ENCODE data around the gene NFIC. TPM values are rescaled to one million over a fixed set of nuclear protein-coding genes. Genes with fewer than 3 reads are reported as not detected.
A peak's percentile ranks its signal among the peaks of the same experiment; 100 is the strongest.
"Not testable (repeated sequence)": the region's sequence is repeated elsewhere in the genome, so short reads cannot be mapped to it uniquely, and the experiment has no call there.

Gene NFIC
- polyA plus RNA-seq, 2 donors: 15.4 to 48.1 TPM

DNA sequence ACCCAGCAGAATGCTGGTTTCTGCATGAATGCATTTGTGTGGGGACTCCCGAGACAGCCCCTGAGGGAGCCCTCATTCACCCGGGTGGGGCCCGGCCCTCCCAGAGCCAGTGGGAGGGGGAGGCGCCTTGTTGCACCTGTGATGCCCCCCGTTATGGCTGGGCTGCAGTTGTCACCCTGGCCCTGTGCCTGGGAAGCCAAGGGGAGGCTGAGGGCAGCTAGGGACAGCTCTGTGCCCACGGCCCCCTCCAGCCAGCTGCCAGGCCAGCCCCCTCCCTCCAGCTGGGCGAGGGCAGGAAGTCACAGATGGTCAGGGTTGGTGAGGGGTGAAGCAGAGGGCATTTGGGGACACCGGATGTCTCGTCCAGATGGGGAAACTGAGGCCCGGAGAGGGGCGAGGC lies 26.1 kb downstream of the NFIC start:
- Histone ChIP-seq H3K27ac (ENCODE audit: low read depth in 2 of 2, low read length in 1 of 2) (peak overlapping the region in 1 of 2 donors; percentile 31), H3K9me3 (ENCODE audit: control insufficient read depth in 2 of 2, insufficient read depth in 1 of 2, low read depth in 1 of 2, low read length in 1 of 2) (no peaks in the 10 kb centered on the region), H3K4me3 (ENCODE audit: low read depth in 1 of 2, low read length in 2 of 2) (no peak overlapping the region), H3K27me3 (ENCODE audit: control insufficient read depth in 1 of 2, insufficient read depth in 2 of 2, low read length in 2 of 2) (no peaks in the 10 kb centered on the region), H3K36me3 (ENCODE audit: control insufficient read depth in 2 of 2, insufficient read depth in 2 of 2, low read length in 1 of 2) (peaks cover 0 to 13% of the 10 kb centered on the region in 2 donors), H3K4me1 (ENCODE audit: control insufficient read depth in 2 of 2, insufficient read depth in 2 of 2, low read length in 1 of 2) (peaks cover 9 to 11% of the 10 kb centered on the region in 2 donors)
- 65 to 72% methylated on average over 11 of the region's 11 CpGs for WGBS, 2 donors

DNA sequence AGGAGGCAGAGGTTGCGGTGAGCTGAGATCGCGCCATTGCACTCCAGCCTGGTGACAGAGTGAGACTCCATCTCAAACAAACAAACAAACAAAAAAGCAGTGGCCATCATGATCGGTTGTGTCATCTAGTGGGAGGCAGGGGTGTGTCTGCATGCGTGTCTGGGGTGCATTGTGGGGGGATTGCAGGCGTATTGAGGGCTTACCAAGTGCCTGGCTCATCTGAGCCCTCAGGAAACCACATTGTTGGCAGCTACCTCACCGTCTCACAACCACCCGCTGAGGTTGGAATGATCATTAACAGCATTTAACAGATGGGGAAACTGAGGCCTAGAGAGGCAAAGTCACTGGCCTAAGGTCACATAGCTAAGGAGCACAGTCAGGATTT lies 30.5 kb downstream of the NFIC start:
- Histone ChIP-seq H3K36me3 (ENCODE audit: control insufficient read depth in 2 of 2, insufficient read depth in 2 of 2, low read length in 1 of 2) (peaks cover 0 to 11% of the 10 kb centered on the region in 2 donors), H3K27ac (ENCODE audit: low read depth in 2 of 2, low read length in 1 of 2) (peak overlapping the region; percentile 93 to 99), H3K27me3 (ENCODE audit: control insufficient read depth in 1 of 2, insufficient read depth in 2 of 2, low read length in 2 of 2) (no peaks in the 10 kb centered on the region), H3K4me1 (ENCODE audit: control insufficient read depth in 2 of 2, insufficient read depth in 2 of 2, low read length in 1 of 2) (peaks cover 7 to 23% of the 10 kb centered on the region in 2 donors), H3K9me3 (ENCODE audit: control insufficient read depth in 2 of 2, insufficient read depth in 1 of 2, low read depth in 1 of 2, low read length in 1 of 2) (no peaks in the 10 kb centered on the region), H3K4me3 (ENCODE audit: low read depth in 1 of 2, low read length in 2 of 2) (no peak overlapping the region)
- WGBS, 2 donors: 59 to 68% methylated on average over 8 of the region's 8 CpGs

DNA sequence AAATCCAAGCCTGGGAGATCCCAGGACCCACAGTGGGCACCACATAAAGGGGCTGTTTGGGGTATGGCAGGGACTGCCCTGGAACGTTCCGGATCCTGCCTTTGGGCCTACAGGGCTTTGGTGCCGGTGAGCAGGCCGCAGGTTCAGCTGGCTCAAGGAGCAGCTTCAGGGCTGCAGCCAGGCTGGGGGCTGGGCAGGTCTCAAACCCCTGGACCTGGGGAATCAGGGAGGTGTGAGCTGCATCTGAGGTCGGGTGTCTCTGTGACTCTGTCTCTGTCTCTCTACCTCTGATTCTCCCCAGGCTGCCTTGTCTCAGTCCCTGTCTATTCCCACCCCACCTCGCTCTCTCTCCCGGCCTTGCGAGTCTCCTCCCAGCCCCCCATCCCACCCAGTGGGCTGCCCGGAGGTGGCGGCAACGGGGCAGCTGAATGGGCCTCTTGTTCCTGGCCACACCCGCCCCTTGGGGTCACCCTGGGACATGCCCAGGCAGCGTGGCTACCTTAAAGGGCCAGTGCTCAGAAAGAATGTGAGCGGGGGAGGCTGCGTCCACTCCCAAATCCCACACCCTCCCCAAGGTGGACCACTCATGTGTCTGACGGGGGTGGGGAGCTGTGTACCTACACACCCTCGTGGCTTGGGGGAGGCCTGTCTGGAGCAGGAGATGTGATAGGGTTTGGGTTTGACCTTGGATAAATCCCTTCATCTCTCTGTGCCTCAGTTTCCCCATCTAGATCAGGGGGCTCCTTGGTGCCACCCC lies 31.1 kb downstream of the NFIC start:
- no peak overlapping the region for H3K4me3 ChIP-seq (ENCODE audit: low read depth in 1 of 2, low read length in 2 of 2)
- H3K27ac ChIP-seq (ENCODE audit: low read depth in 2 of 2, low read length in 1 of 2): peak overlapping the region; percentile 93 to 99
- H3K4me1 ChIP-seq (ENCODE audit: control insufficient read depth in 2 of 2, insufficient read depth in 2 of 2, low read length in 1 of 2): peaks cover 7 to 23% of the 10 kb centered on the region in 2 donors

DNA sequence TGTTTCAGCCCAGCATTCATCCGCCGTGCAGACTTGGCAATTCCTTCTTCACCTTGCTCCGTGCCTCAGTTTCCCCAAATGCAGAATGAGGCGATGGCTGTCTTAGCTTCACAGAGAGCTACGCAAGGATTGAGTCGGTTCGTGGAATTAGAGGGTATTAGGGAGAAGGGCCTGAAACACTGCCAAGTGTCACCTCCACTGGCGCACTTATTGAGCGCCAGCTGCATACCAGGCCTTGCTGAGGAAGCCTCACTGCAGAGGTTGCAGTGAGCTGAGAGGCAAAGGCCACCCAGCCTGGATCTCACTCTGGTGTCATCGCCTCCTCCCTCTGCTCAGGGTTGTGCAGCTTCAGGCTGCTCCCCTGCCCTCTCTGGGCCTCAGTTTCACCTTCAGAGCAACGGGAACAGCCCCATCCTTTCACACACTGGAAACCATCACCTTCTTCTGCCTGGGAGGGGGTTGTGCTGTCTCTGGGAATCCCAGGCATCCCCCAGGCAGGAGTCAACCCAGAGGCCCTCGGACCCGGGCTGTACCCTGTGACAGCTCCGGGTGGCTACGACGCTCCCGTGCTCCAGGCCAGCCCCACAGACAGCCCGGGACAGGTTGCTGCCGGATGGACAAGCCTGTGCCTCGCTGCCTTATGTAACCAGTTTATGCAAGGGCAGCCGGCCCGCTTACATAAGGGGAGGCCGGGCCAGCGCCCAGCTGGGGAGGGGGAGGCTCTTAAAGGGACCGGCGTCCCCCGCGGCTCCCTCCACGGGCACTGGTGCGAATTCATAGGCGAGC lies 31.9 kb downstream of the NFIC start:
- 36 to 38% methylated on average over 31 of the region's 31 CpGs for WGBS, 2 donors
- H3K27ac ChIP-seq (ENCODE audit: low read depth in 2 of 2, low read length in 1 of 2): peak overlapping the region; percentile 93 to 99
- peaks cover 7 to 27% of the 10 kb centered on the region in 2 donors for H3K4me1 ChIP-seq (ENCODE audit: control insufficient read depth in 2 of 2, insufficient read depth in 2 of 2, low read length in 1 of 2)
- peaks cover 0 to 5% of the 10 kb centered on the region in 2 donors for H3K36me3 ChIP-seq (ENCODE audit: control insufficient read depth in 2 of 2, insufficient read depth in 2 of 2, low read length in 1 of 2)
- H3K9me3 ChIP-seq (ENCODE audit: control insufficient read depth in 2 of 2, insufficient read depth in 1 of 2, low read depth in 1 of 2, low read length in 1 of 2): no peaks in the 10 kb centered on the region
- H3K27me3 ChIP-seq (ENCODE audit: control insufficient read depth in 1 of 2, insufficient read depth in 2 of 2, low read length in 2 of 2): no peaks in the 10 kb centered on the region
- peak overlapping the region in 1 of 2 donors; percentile 28 for H3K4me3 ChIP-seq (ENCODE audit: low read depth in 1 of 2, low read length in 2 of 2)

More for the DNA sequence above, 31.1 kb downstream of the NFIC start:
- WGBS, 2 donors: 29 to 38% methylated on average over 17 of the region's 17 CpGs
- H3K9me3 ChIP-seq (ENCODE audit: control insufficient read depth in 2 of 2, insufficient read depth in 1 of 2, low read depth in 1 of 2, low read length in 1 of 2): no peaks in the 10 kb centered on the region
- peaks cover 0 to 9% of the 10 kb centered on the region in 2 donors for H3K36me3 ChIP-seq (ENCODE audit: control insufficient read depth in 2 of 2, insufficient read depth in 2 of 2, low read length in 1 of 2)
- no peaks in the 10 kb centered on the region for H3K27me3 ChIP-seq (ENCODE audit: control insufficient read depth in 1 of 2, insufficient read depth in 2 of 2, low read length in 2 of 2)

DNA sequence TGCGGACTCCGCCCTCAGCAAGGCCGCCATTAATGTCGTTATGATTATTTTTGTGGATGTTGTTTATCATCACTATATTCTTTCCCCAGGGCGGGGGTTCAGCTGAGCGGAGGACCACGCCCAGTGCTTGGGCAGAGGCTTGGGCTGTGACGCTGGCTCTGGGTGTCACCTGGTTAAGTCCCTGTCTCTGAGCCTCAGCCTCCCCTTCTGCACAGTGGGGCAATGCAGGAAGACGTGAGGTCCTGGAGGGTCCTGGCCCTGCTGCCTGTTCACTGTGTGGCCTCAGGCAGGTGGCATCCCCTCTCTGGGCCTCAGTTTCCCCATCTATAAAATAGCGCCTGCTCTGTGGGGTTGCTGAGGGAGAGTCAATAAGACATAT lies 32.5 kb downstream of the NFIC start:
- no peaks in the 10 kb centered on the region for H3K9me3 ChIP-seq (ENCODE audit: control insufficient read depth in 2 of 2, insufficient read depth in 1 of 2, low read depth in 1 of 2, low read length in 1 of 2)
- H3K27ac ChIP-seq (ENCODE audit: low read depth in 2 of 2, low read length in 1 of 2): peak overlapping the region; percentile 93 to 99
- H3K36me3 ChIP-seq (ENCODE audit: control insufficient read depth in 2 of 2, insufficient read depth in 2 of 2, low read length in 1 of 2): peaks cover 0 to 5% of the 10 kb centered on the region in 2 donors
- H3K27me3 ChIP-seq (ENCODE audit: control insufficient read depth in 1 of 2, insufficient read depth in 2 of 2, low read length in 2 of 2): no peaks in the 10 kb centered on the region
- no peak overlapping the region for H3K4me3 ChIP-seq (ENCODE audit: low read depth in 1 of 2, low read length in 2 of 2)
- H3K4me1 ChIP-seq (ENCODE audit: control insufficient read depth in 2 of 2, insufficient read depth in 2 of 2, low read length in 1 of 2): peaks cover 7 to 30% of the 10 kb centered on the region in 2 donors
- WGBS, 2 donors: 40 to 46% methylated on average over 10 of the region's 10 CpGs

DNA sequence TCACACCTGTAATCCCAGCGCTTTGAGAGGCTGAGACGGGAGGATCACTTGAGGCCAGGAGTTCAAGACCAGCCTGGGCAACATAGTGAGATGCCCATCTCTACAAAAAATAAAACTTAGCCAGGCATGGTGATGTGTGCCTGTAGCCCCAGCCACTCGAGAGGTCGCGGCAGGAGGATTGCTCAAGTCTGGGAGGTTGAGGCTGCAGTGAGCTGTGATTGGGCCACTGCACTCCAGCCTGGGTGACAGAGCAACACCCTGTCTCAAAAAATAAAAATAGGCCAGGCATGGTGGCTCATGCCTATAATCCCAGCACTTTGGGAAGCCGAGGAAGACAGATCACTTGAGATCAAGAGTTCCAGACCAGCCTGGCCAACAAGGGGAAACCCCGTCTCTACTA lies 32.9 kb downstream of the NFIC start:
- not testable (repeated sequence) for H3K36me3 ChIP-seq (ENCODE audit: control insufficient read depth in 2 of 2, insufficient read depth in 2 of 2, low read length in 1 of 2); H3K9me3 ChIP-seq (ENCODE audit: control insufficient read depth in 2 of 2, insufficient read depth in 1 of 2, low read depth in 1 of 2, low read length in 1 of 2); H3K4me3 ChIP-seq (ENCODE audit: low read depth in 1 of 2, low read length in 2 of 2); H3K27me3 ChIP-seq (ENCODE audit: control insufficient read depth in 1 of 2, insufficient read depth in 2 of 2, low read length in 2 of 2)
- peaks cover 7 to 32% of the 10 kb centered on the region in 2 donors for H3K4me1 ChIP-seq (ENCODE audit: control insufficient read depth in 2 of 2, insufficient read depth in 2 of 2, low read length in 1 of 2)
- H3K27ac ChIP-seq (ENCODE audit: low read depth in 2 of 2, low read length in 1 of 2): peak overlapping the region; percentile 93 to 99
- 65 to 71% methylated on average over 7 of the region's 7 CpGs for WGBS, 2 donors

DNA sequence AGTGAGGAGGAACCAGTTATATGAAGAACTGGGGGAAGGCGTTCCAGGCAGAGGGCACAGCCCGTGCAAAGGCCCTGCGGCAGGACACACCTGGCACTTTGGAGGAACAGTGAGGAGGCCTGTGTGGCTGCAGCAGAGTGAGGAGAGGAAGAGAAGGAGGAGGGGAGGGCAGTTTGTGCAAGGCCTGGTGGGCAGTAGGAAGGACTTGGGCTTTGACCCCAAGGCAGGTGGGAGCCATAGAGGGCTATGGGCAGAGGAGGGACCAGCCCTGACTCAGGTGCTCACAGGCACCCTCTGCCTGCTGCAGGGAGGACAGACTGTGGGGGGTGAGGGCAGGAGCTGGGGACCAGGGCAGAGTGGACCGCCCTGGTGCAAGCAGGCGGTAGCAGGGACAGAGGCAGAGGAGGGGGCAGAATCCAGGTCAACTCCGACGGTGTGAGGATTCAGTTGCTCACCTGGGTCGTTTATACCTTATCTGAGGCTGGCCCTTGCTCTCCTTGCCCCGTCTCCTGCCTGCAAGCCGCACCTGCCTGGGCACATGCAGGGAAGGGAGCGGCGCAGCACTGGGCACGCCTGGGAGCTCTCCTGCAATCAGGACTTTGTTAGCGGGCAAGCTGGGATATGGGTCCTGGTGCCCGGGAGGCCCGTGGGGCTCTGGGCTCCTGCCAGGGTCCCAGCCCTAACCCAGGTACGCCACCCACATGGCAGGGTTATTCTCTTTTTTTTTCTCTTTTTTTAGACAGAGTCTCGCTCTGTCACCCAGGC lies 34.8 kb downstream of the NFIC start:
- H3K4me3 ChIP-seq (ENCODE audit: low read depth in 1 of 2, low read length in 2 of 2): peak overlapping the region in 1 of 2 donors; percentile 16
- no peaks in the 10 kb centered on the region for H3K9me3 ChIP-seq (ENCODE audit: control insufficient read depth in 2 of 2, insufficient read depth in 1 of 2, low read depth in 1 of 2, low read length in 1 of 2)
- peak overlapping the region; percentile 99 for H3K27ac ChIP-seq (ENCODE audit: low read depth in 2 of 2, low read length in 1 of 2)
- peaks cover 4 to 35% of the 10 kb centered on the region in 2 donors for H3K4me1 ChIP-seq (ENCODE audit: control insufficient read depth in 2 of 2, insufficient read depth in 2 of 2, low read length in 1 of 2)
- H3K27me3 ChIP-seq (ENCODE audit: control insufficient read depth in 1 of 2, insufficient read depth in 2 of 2, low read length in 2 of 2): no peaks in the 10 kb centered on the region
- peaks cover 0 to 2% of the 10 kb centered on the region in 2 donors for H3K36me3 ChIP-seq (ENCODE audit: control insufficient read depth in 2 of 2, insufficient read depth in 2 of 2, low read length in 1 of 2)
- WGBS, 2 donors: 55 to 67% methylated on average over 17 to 18 of the region's 18 CpGs

DNA sequence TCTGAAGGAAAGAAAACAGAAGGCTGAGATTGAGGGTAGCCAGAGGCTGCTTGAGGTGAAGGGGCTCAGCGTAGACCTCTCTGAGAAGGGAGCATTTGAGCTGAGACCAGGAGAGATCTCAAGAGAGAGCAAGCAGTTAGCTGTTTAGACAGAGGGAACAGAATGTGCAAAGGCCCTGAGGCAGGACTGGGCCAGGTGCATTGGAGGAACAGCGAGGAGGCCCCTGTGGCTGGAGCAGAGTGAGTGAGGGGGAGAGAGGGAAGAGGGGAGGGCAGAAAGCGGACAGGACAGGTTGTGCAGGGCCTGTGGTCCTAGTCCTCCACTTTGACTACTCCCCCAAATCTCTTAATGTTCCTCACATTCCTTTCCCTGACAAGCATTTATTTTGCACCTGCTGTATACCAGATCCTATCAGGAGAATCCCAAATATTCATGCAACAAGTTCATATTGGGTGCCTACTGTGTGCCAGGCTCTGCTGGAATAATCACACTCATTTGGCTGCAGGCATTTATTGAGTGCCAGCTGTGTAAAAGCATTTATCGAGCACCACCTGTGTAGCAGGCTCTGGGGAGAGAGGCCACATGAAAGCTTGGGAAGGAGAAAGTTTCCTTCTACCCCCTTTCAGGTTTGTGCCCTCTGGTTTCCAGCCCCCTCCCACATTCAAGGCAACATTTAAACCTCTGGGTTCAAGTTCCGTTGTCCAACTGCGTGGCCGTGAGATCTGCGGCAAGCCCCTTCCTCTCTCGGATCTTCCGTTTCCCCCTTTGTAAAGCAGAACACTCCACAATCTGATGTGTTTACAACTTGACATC lies 36.5 kb downstream of the NFIC start:
- Histone ChIP-seq H3K4me3 (ENCODE audit: low read depth in 1 of 2, low read length in 2 of 2) (peak overlapping the region in 1 of 2 donors; percentile 48), H3K9me3 (ENCODE audit: control insufficient read depth in 2 of 2, insufficient read depth in 1 of 2, low read depth in 1 of 2, low read length in 1 of 2) (no peaks in the 10 kb centered on the region)
- 72 to 78% methylated on average over 10 of the region's 10 CpGs for WGBS, 2 donors

More for the DNA sequence above, 36.5 kb downstream of the NFIC start:
- Histone ChIP-seq H3K36me3 (ENCODE audit: control insufficient read depth in 2 of 2, insufficient read depth in 2 of 2, low read length in 1 of 2) (peaks cover 0 to 2% of the 10 kb centered on the region in 2 donors), H3K27me3 (ENCODE audit: control insufficient read depth in 1 of 2, insufficient read depth in 2 of 2, low read length in 2 of 2) (no peaks in the 10 kb centered on the region), H3K27ac (ENCODE audit: low read depth in 2 of 2, low read length in 1 of 2) (peak overlapping the region; percentile 99), H3K4me1 (ENCODE audit: control insufficient read depth in 2 of 2, insufficient read depth in 2 of 2, low read length in 1 of 2) (peaks cover under 1 to 29% of the 10 kb centered on the region in 2 donors)
